SH-SY5Y (cell line): ENCODE data around the gene PRSS21.

Experiments used
- GATA2 ChIP-seq: IDR thresholded peaks from 2 replicates; pipeline ENCODE4 v1.6.1; 2011; ENCODE audit warnings: mild to moderate bottlenecking, low read depth, low read length
- GATA3 ChIP-seq: IDR thresholded peaks from 2 replicates; pipeline ENCODE4 v1.6.1; 2011; ENCODE audit warnings: low read depth, mild to moderate bottlenecking, low read length, moderate library complexity

DNA sequence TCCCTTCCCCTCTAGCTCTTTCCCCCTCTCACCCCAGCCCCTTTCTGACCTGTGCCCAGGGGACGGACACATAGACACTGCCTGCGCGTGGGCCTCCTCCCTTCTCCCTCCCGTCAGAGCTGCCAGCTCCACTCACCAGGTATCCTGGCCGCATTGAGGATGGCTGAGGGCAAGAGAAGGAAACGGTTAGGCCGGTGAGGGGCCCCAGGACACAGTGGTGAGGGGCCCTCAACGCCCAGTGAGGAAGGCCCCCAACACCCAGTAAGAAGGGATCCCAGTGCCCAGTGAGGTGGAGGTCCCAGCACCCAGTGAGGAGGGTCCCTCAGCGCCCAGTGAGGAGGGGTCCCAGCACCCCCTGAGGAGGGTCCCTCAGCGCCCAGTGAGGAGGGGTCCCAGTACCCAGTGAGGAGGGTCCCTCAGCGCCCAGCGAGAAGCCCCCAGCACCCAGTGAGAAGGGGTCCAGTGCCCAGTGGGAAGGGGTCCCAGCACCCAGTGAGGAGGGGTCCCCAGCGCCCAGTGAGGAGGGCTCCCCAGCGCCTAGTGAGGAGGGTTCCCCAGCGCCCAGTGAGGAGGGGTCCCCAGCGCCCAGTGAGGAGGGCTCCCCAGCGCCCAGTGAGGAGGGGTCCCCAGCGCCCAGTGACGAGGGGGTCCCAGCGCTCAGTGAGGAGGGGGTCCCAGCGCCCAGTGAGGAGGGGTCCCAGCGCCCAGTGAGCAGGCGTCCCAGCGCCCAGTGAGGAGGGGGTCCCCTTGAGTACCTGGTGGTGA, 39.8 kb downstream of the PRSS21 start:
- TF ChIP-seq GATA3 (no peak), GATA2 (no peak)
